Testis (tissue), 2 donors: ENCODE data around the gene ATF7.

Experiments used
- CTCF ChIP-seq, 3 experiments: fragments of 450-650 bp in 2 of 3; fragments of 200-600 bp in 1 of 3; sonication (generic) in 1 of 3; IDR thresholded peaks; one replicate each; pipeline ENCODE4 v1.5.1; 2016 to 2019; ENCODE audit warnings: antibody characterized with exemption in 3 of 3, mild to moderate bottlenecking in 2 of 3, moderate library complexity in 1 of 3
- POLR2A ChIP-seq: fragments of 450-650 bp; IDR thresholded peaks from one replicate; pipeline ENCODE4 v1.6.1; 2017; ENCODE audit warnings: antibody characterized with exemption, mild to moderate bottlenecking, moderate library complexity

- no peak for TF ChIP-seq CTCF (IDR thresholded peaks at IDR 0.05)
- no peak for TF ChIP-seq POLR2A
Measured at GRCh38 chr12:53594897-53595615, 31.1 kb downstream of the ATF7 start.
